Heart right ventricle (tissue), 16 donors: ENCODE results near the gene KRI1. TPM values are rescaled to one million over a fixed set of nuclear protein-coding genes. Genes with fewer than 3 reads are reported as not detected.

Source experiments
- ATAC-seq, 8 donors: fragments of 200-7000 bp; cut with Tn5 transposase; one replicate each; pipeline ENCODE4 v1.9.1; 2020; ENCODE audit warnings: mild to moderate bottlenecking in 8 of 8, moderate library complexity in 8 of 8, moderate number of reproducible peaks in 1 of 8
- DNase-seq, 2 donors: peaks; one replicate each; pipeline ENCODE4 v3.0.0-alpha.2; 2020
- H3K27ac ChIP-seq, 10 donors: fragments of 200-600 bp; sonication (generic) in 2 of 10; one replicate each; pipeline versions ENCODE4 v1.5.0 to v1.8.0; 2020 to 2022; ENCODE audit warnings: mild to moderate bottlenecking in 3 of 10
- H3K27me3 ChIP-seq, 7 donors: fragments of 200-600 bp; one replicate each; pipeline ENCODE4 v1.8.0; 2021 to 2022; ENCODE audit warnings: mild to moderate bottlenecking in 2 of 7
- H3K36me3 ChIP-seq, 9 donors: fragments of 200-600 bp; sonication (generic) in 1 of 9; one replicate each; pipeline versions ENCODE4 v1.5.0 to v1.8.0; 2020 to 2022; ENCODE audit warnings: mild to moderate bottlenecking in 2 of 9
- H3K4me1 ChIP-seq, 9 donors: fragments of 200-600 bp; sonication (generic) in 1 of 9; one replicate each; pipeline versions ENCODE4 v1.5.0 to v1.8.0; 2020 to 2022; ENCODE audit warnings: mild to moderate bottlenecking in 4 of 9
- H3K4me3 ChIP-seq, 10 donors: fragments of 200-600 bp; sonication (generic) in 2 of 10; one replicate each; pipeline versions ENCODE4 v1.5.0 to v1.8.0; 2020 to 2022; ENCODE audit warnings: mild to moderate bottlenecking in 7 of 10, moderate library complexity in 2 of 10
- H3K9me3 ChIP-seq, 11 donors: fragments of 200-600 bp in 10 of 11; sonication (generic) in 2 of 11; one replicate each; pipeline versions ENCODE4 v1.5.0 to v1.8.0; 2013 to 2022; ENCODE audit warnings: mild to moderate bottlenecking in 2 of 11, control low read depth in 1 of 11, moderate library complexity in 1 of 11
- WGBS, 2 donors: extraction: QIAGEN DNeasy Blood & Tissue Kit; methylation state at CpG; one replicate each; pipeline ENCODE4 v1.1.7; 2013; ENCODE audit warnings: inconsistent platforms in 1 of 2; 5-methylcytosine and 5-hydroxymethylcytosine counted together
- intact Hi-C, 10 donors: fragments of 100-400 bp; cut with DNase I; formaldehyde crosslinking; loops; one replicate each; pipeline versions ENCODE4 v1.11.1 to v1.14.2; 2022
- polyA plus RNA-seq, 2 donors: library from polyadenylated mRNA; stranded (reverse); fragments of 200-250 nt; gene quantifications; one replicate each; pipeline ENCODE4 v1.2.3, GENCODE V29; 2013
- total RNA-seq, 10 donors: library from RNA; stranded (reverse); fragmentation: NEBNext Ultra II Directional in 3 of 10; extraction: Animal tissue kit (Norgen Biotek cat#: 25700) in 3 of 10; gene quantifications; one replicate each; pipeline versions ENCODE4 v1.2.1 to v1.2.4, GENCODE V29; 2021 to 2023
- TF ChIP-seq, protein P1 (sequence below), 9 donors: fragments of 200-600 bp; sonication (generic) in 2 of 9; IDR thresholded peaks; one replicate each; pipeline versions ENCODE4 v1.5.0 to v1.8.0; 2021 to 2022; ENCODE audit warnings: antibody characterized with exemption in 9 of 9, mild to moderate bottlenecking in 5 of 9, moderate library complexity in 1 of 9
- donor health status: Arrhythmogenic right ventricular cardiomyopathy.
- donor health status: ischemic (EF 13 %, LVEDD 7.1; RV severe dilation, severe dysfunction).
- donor health status: healthy with polysubstance abuse.
- donor health status: DM: no; HTN: yes; CAD: no.
- donor health status: DM: no; HTN: no; CAD: no.
- donor health status: ischemic (EF 25% LVEDD 6.9; RV normal size, moderate dysfunction).
- donor health status: ischemic (EF 25% LVEDD 5.7; RV mildly dilated, moderate dysfunction).
- donor health status: healthy.
- donor health status: DM: yes; HTN: yes; CAD: no.
- donor health status: Ischemic cardiomyopathy.
- donor health status: ischemic (EF 35%, LVEDD 5.7; RV mildly dilated, moderate dysfunction).
- donor health status: nonischemic (EF 11% LVEDD 7.7; RV severe dilation, severe dysfunction).
- donor health status: DM: yes; HTN: yes; CAD: no.
- donor health status: PGD.
- donor health status: ischemic (EF 29% LVEDD 5.4; RV normal size, mild dysfunction).
- donor health status: nonischemic (EF 23%, LVEDD 6.1; RV moderate dilation, normal function).

Gene KRI1
- total and polyA plus RNA-seq, 12 donors = 8.4 to 17.5 (median 10.7) TPM

DNA sequence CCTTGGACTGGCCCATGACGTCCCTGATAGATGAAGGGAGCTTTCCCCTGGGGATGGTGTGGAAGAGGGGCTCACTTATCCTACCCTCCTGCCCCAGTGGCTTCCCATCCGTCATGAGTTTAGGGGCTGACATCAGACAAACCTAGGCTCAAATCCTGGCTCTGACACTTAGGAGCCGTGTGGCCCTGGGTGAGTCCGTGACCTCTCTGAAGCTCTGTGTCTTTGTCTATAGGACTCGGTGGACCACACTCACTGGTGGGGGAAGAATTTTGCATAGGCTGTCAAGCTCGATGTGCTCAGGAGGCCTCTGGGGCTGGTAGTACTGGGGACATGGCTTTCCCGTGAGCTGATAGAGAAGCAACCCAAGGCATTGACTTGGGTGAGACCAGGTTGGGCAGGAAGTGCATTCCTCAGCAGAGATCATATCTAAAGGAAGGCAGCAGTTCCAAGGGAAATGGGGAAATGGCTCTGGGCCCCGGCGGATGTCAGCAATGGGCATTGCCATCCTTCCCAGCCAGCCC lies 38.7 kb upstream of the KRI1 start:
- no peaks in the 10 kb centered on the region for H3K27me3 ChIP-seq
- peak overlapping the region in 7 of 10 donors; percentile 92 to 100 (median 100) for H3K4me3 ChIP-seq
- peak overlapping the region; percentile 91 to 99 (median 98) for H3K27ac ChIP-seq
- ATAC-seq = peak in 6 of 8 donors; percentile 12 to 37 (median 29)
- no peaks in the 10 kb centered on the region for H3K36me3 ChIP-seq
- WGBS, 2 donors = 62 to 67% methylated on average over 9 of the region's 9 CpGs
- H3K9me3 ChIP-seq = peaks cover 0 to 5% (median 0%) of the 10 kb centered on the region in 11 donors
- DNase-seq = peak; percentile 33 to 37
- intact Hi-C loops = loop anchor here in 1 of 10 donors (5.0 kb wide), 1 partner anchor 33 kb away; no protein-coding TSS in a partner anchor
- peaks cover 0 to 41% (median 36%) of the 10 kb centered on the region in 9 donors for H3K4me1 ChIP-seq
- TF ChIP-seq, protein P1, sequence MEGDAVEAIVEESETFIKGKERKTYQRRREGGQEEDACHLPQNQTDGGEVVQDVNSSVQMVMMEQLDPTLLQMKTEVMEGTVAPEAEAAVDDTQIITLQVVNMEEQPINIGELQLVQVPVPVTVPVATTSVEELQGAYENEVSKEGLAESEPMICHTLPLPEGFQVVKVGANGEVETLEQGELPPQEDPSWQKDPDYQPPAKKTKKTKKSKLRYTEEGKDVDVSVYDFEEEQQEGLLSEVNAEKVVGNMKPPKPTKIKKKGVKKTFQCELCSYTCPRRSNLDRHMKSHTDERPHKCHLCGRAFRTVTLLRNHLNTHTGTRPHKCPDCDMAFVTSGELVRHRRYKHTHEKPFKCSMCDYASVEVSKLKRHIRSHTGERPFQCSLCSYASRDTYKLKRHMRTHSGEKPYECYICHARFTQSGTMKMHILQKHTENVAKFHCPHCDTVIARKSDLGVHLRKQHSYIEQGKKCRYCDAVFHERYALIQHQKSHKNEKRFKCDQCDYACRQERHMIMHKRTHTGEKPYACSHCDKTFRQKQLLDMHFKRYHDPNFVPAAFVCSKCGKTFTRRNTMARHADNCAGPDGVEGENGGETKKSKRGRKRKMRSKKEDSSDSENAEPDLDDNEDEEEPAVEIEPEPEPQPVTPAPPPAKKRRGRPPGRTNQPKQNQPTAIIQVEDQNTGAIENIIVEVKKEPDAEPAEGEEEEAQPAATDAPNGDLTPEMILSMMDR (IDR thresholded peaks at IDR 0.05) = no peak

DNA sequence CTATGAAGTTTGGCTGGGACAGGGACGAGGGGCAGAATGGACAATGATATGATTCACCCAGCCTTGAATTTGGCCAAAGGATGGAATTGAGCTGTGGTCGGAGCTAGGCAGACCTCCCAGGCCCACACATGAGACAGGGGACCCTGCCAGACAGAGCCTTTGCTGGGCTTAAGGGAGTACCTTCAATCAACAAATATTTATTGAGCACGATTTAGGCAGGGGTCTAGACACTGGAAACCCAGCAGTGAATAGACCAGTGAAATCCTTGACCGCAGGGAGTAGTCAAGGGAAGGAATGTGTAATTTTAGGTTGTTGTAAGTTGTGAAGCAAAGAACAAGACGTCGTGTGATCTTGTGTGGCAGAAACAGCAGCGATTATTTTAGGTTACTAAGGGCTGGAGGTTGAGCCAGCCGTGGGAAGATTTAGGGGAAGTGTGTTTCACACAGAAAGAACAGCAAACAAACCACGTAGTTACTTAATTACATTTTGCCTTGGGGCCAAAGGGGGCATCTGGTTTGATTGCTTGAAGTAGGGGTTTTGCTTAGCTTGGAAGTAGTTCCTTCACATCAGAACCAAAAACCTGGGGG lies 38.2 kb upstream of the KRI1 start:
- H3K4me3 ChIP-seq = peak overlapping the region in 9 of 10 donors; percentile 92 to 100 (median 100)
- TF ChIP-seq, protein P1 (IDR thresholded peaks at IDR 0.05) = no peak
- DNase-seq (no peak), ATAC-seq (peak in 3 of 8 donors; percentile 12 to 40 (median 23))
- H3K27ac ChIP-seq = peak overlapping the region; percentile 91 to 99 (median 98)
- H3K27me3 ChIP-seq = no peaks in the 10 kb centered on the region
- 30 to 41% methylated on average over 9 of the region's 9 CpGs for WGBS, 2 donors
- H3K4me1 ChIP-seq = peaks cover 0 to 41% (median 36%) of the 10 kb centered on the region in 9 donors
- intact Hi-C loops = loop anchor here in 1 of 10 donors (5.0 kb wide), 1 partner anchor 33 kb away; no protein-coding TSS in a partner anchor
- H3K36me3 ChIP-seq = no peaks in the 10 kb centered on the region
- peaks cover 0 to 5% (median 0%) of the 10 kb centered on the region in 11 donors for H3K9me3 ChIP-seq

DNA sequence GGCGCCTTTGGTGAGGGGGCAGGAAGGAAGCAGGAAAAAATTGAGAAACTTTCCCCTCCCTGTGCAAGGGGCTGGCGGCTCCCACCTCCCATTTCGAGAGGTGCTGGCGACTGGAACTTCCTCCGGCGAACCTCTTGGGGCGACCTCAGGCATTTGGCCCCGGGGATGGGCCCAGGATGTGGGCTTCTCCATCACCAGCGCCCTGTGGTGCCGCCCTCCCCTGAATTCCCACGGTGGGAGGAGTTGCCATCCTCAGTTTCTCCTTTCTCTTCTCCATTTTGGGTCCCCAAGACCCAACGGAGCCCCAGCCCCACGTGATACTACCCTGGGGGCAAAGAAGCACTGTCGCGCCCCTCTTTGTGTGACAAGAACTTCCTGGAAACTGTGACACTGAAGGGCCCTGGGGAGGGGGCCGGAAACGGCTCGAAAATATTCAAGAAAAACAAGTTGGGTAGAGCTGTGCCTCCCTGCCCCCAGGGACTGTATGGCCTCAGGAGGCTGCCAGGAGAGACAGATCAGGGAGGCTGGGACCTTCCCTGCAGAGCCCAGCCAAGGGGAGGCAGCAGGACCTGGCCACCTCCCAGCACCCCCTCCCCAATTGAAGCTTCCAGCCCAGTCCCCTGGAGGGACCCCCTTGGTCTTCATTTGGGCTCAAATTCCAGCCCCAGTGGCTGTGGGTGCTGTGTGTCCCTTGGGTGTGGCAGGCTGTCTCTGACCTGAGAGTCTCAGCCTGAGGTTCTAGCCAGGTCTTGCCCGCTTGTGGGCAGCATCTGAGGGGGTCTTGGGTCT lies 37.5 kb upstream of the KRI1 start:
- H3K36me3 ChIP-seq = no peaks in the 10 kb centered on the region
- H3K4me3 ChIP-seq = peak overlapping the region; percentile 89 to 100 (median 100)
- DNase-seq (peak; percentile 34 to 67), ATAC-seq (peak; percentile 12 to 67 (median 48))
- intact Hi-C loops = loop anchor here in 1 of 10 donors (5.0 kb wide), 1 partner anchor 34 kb away; no protein-coding TSS in a partner anchor
- TF ChIP-seq, protein P1 (IDR thresholded peaks at IDR 0.05) = no peak
- peaks cover 0 to 5% (median 0%) of the 10 kb centered on the region in 11 donors for H3K9me3 ChIP-seq
- peaks cover 0 to 41% (median 36%) of the 10 kb centered on the region in 9 donors for H3K4me1 ChIP-seq
- H3K27ac ChIP-seq = peak overlapping the region; percentile 91 to 99 (median 98)
- no peaks in the 10 kb centered on the region for H3K27me3 ChIP-seq
- 8 to 9% methylated on average over 19 of the region's 19 CpGs for WGBS, 2 donors
